ENCODE measurements around the gene CEP70. TPM values are rescaled to one million over a fixed set of nuclear protein-coding genes. Genes with fewer than 3 reads are reported as not detected.

CEP70 gene
- 26.9 and 30.7 TPM in 2 replicates for total RNA-seq

GRCh38 chr3:138594150-138594934 lies at the start of gene CEP70:
Gene CEP70 (minus strand): TSS chr3:138594260. CDS start chr3:138572927, 21,333 bp downstream.

DNA sequence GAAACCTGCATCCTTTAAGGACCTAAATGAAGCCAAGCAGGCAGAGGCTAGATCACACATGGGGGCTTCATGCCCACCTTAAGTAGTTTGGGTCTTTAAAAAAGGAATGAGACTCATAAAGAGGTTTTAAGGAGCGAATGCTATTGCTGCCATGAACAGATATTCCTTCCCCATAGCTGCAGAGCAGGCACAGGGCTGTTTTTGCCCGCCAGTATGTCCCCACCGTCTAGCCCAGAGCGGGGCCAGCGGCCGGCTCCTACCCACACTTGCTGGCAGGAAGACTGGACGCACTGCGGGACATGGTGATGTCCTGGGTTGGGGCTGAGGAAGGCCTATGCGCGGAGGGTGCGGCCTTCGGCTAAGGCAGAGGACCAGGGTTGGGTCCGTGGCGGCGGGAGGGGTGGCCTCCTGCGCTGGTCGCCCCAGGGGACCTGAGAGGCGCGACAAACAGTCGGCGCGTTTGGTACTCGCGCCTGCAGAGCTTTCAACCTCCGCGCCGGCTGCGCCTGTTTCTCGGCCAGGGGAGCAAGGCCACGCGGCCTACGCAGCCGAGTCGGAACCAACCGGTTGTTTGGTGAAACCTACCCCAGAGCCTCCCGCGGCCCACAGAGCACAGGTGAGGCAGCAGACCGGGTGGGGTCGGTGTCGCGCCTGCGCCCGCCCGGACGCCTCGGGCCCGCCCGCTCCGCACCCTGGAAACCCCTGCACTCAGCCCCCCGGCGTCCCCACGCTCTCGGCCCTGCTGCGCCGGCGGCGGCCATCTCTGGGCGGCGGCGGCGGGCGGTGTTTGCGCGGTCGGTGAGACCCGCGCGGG lies 14.5 kb upstream of the CEP70 start, which contains the start of gene FAIM:
Gene FAIM, plus strand, starts transcription at position 450 of the 814 bp plus-strand sequence. CDS start 10,956 bp downstream, outside the sequence.

Other genes starting within 250 kb of the CEP70 start
- gene MRAS, start 245.7 kb downstream of the CEP70 start, total RNA-seq: 37.0 and 48.0 TPM in 2 replicates
- gene ESYT3, start 159.6 kb downstream of the CEP70 start, total RNA-seq: 2.2 and 3.8 TPM in 2 replicates
- 13.6 and 17.0 TPM in 2 replicates for gene FAIM, start 14.5 kb upstream of the CEP70 start, total RNA-seq
- 18.0 and 19.2 TPM in 2 replicates for gene PIK3CB, start 240.7 kb upstream of the CEP70 start, total RNA-seq

Measured in articular chondrocyte of knee joint (primary cell).